HepG2 (cell line): Measurements from ENCODE around the gene EPO. TPM values are rescaled to one million over a fixed set of nuclear protein-coding genes. Genes with fewer than 3 reads are reported as not detected.
A peak's percentile ranks its signal among the peaks of the same experiment; 100 is the strongest.

Experiments
- AKAP8 ChIP-seq: sonication (generic); formaldehyde crosslinking; IDR thresholded peaks from 2 replicates; pipeline ENCODE4 v1.5.1; 2020; ENCODE audit warnings: mild to moderate bottlenecking, missing genetic modification reagents
- CBX1 ChIP-seq: IDR thresholded peaks from one replicate; pipeline ENCODE4 v1.6.1; 2016; ENCODE audit warnings: antibody characterized with exemption, low read depth
- DMAP1 ChIP-seq: IDR thresholded peaks from 2 replicates; pipeline ENCODE4 v1.6.1; 2016
- EEA1 ChIP-seq: sonication (generic); formaldehyde crosslinking; IDR thresholded peaks from 2 replicates; pipeline ENCODE4 v1.5.1; 2020; ENCODE audit warnings: mild to moderate bottlenecking, missing genetic modification reagents, borderline replicate concordance
- FOXA3 ChIP-seq: IDR thresholded peaks from 2 replicates; pipeline ENCODE4 v1.6.1; 2016; ENCODE audit warnings: missing genetic modification reagents, missing compliant biosample characterization
- MXI1 ChIP-seq: IDR thresholded peaks from 3 replicates; pipeline ENCODE4 v1.6.1; 2012; ENCODE audit warnings: low read depth, low read length, inconsistent platforms, borderline replicate concordance
- XBP1 ChIP-seq: sonication (generic); formaldehyde crosslinking; IDR thresholded peaks from 2 replicates; pipeline ENCODE4 v1.5.0; 2020; ENCODE audit warnings: missing genetic modification reagents
- ZMYM2 ChIP-seq: sonication (generic); formaldehyde crosslinking; IDR thresholded peaks from 2 replicates; pipeline ENCODE4 v1.8.0; 2022; ENCODE audit warnings: mild to moderate bottlenecking, missing genetic modification reagents
- ZNF205 ChIP-seq: IDR thresholded peaks from 2 replicates; pipeline ENCODE4 v1.6.1; 2018; ENCODE audit warnings: missing biosample characterization, missing genetic modification reagents
- ZNF230 ChIP-seq: sonication (generic); formaldehyde crosslinking; IDR thresholded peaks from 2 replicates; pipeline ENCODE4 v1.4.0; 2020; ENCODE audit warnings: mild to moderate bottlenecking, missing genetic modification reagents
- ZNF350 ChIP-seq: sonication (generic); formaldehyde crosslinking; IDR thresholded peaks from 2 replicates; pipeline ENCODE4 v1.4.0; 2020; ENCODE audit warnings: mild to moderate bottlenecking, low read depth, missing genetic modification reagents, borderline replicate concordance
- ZNF367 ChIP-seq: sonication (generic); formaldehyde crosslinking; IDR thresholded peaks from 2 replicates; pipeline ENCODE4 v1.4.0; 2020; ENCODE audit warnings: missing genetic modification reagents, borderline replicate concordance
- ZNF496 ChIP-seq: sonication (generic); formaldehyde crosslinking; IDR thresholded peaks from 2 replicates; pipeline ENCODE4 v1.8.1; 2023; ENCODE audit warnings: mild to moderate bottlenecking, moderate library complexity, missing genetic modification reagents; ENCODE audit not compliant: insufficient replicate concordance
- ZNF75D ChIP-seq: sonication (generic); formaldehyde crosslinking; IDR thresholded peaks from 2 replicates; pipeline ENCODE4 v1.8.1; 2023; ENCODE audit warnings: missing genetic modification reagents, mild to moderate bottlenecking, borderline replicate concordance
- polyA plus RNA-seq, 8 experiments: library from polyadenylated mRNA; depleted of rRNA in 3 of 8; stranded (reverse) in 7 of 8; unstranded in 1 of 8; fragments of >200 nt; fragmentation: Illumina TruSeq in 4 of 8; extraction: Trizol in 4 of 8; gene quantifications; 2 replicates each; pipeline versions ENCODE4 v1.2.1 to v1.2.3, GENCODE V29; 2011 to 2016; ENCODE audit warnings: low read depth in 4 of 8, missing spikeins in 1 of 8, mixed read lengths in 1 of 8; ENCODE audit not compliant: insufficient read depth in 1 of 8
- total RNA-seq, 5 experiments: library from RNA; depleted of rRNA; stranded (reverse); fragments of >200 nt; fragmentation: Illumina TruSeq; extraction: Trizol; gene quantifications; 2 replicates each; pipeline ENCODE4 v1.2.3, GENCODE V29; 2016; ENCODE audit warnings: low read depth in 1 of 5
- TF ChIP-seq, protein P1 (sequence below): sonication (generic); formaldehyde crosslinking; IDR thresholded peaks from 2 replicates; pipeline ENCODE4 v1.5.1; 2020; ENCODE audit warnings: missing genetic modification reagents, mild to moderate bottlenecking, borderline replicate concordance
- TF ChIP-seq, protein P2 (sequence below): sonication (generic); formaldehyde crosslinking; IDR thresholded peaks from 2 replicates; pipeline ENCODE4 v1.9.0; 2021; ENCODE audit warnings: missing genetic modification reagents, borderline replicate concordance
- TF ChIP-seq, protein P3 (sequence below): sonication (generic); formaldehyde crosslinking; IDR thresholded peaks from 2 replicates; pipeline ENCODE4 v1.5.0; 2020; ENCODE audit warnings: missing genetic modification reagents
- TF ChIP-seq, protein P4 (sequence below): sonication (generic); formaldehyde crosslinking; IDR thresholded peaks from 2 replicates; pipeline ENCODE4 v1.4.0; 2020; ENCODE audit warnings: mild to moderate bottlenecking, missing genetic modification reagents
- TF ChIP-seq, protein P5 (sequence below): IDR thresholded peaks from 2 replicates; pipeline ENCODE4 v1.6.1; 2016; ENCODE audit warnings: low read depth, missing genetic modification reagents, missing compliant biosample characterization

EPO gene
- total and polyA plus RNA-seq, 2 of the 13 experiments (the other 11 are each of a cell fraction or from before 2014, with no cell fraction given) = 10.3 to 25.7 TPM

DNA sequence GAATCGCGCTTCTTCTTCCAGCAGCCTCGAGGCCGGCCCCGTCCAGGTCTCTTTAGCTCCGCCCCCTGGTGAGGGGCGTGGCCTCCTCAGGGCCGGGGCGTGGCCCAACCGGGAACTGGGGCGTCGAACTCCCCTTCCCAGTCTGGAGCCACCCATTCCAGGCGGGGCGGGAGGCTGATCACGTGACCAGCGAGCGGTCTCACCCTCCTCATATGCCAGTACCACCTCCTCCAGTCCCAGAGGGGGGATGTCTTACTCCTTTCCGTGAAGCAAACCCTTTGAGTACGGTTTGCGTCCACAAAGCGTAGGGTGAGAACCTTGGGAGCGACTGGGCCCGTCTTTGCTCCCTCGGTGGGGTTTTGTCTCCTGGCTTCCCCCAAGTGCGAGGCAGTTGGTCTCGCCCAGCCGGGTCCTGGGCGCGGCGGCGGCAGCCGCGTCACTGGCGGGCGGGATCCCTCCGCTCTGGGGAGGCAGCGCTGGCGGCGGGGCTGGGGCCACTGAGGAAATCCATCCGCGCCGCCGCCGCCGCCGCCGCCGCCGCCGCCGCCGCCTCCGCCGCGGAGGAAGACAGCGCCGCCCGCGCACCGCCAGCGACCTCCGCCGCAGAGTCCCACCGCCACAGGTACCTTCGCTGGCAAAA lies 46.8 kb upstream of the EPO start, which contains the start of gene GNB2 (continued):
- TF ChIP-seq ZNF367 (no peak), FOXA3 (CRISPR knock-in tag) (peak; percentile 44), EEA1 (CRISPR knock-in tag) (no peak), DMAP1 (peak; percentile 62; the same call in 1 of the 2 replicates), ZNF75D (CRISPR knock-in tag) (no peak), MXI1 (peak; percentile 68; the same call in 2 of the 3 replicates), ZMYM2 (CRISPR knock-in tag) (peak; percentile 64; the same call in 1 of the 2 replicates), AKAP8 (CRISPR knock-in tag) (no peak), ZNF496 (CRISPR knock-in tag) (no peak), CBX1 (no peak), ZNF205 (peak; percentile 53; the same call in 1 of the 2 replicates), ZNF350 (CRISPR knock-in tag) (peak; percentile 53; the same call in 1 of the 2 replicates), ZNF230 (CRISPR knock-in tag) (peak; percentile 24; the same call in 1 of the 2 replicates), XBP1 (CRISPR knock-in tag) (no peak)
- TF ChIP-seq, protein P1, sequence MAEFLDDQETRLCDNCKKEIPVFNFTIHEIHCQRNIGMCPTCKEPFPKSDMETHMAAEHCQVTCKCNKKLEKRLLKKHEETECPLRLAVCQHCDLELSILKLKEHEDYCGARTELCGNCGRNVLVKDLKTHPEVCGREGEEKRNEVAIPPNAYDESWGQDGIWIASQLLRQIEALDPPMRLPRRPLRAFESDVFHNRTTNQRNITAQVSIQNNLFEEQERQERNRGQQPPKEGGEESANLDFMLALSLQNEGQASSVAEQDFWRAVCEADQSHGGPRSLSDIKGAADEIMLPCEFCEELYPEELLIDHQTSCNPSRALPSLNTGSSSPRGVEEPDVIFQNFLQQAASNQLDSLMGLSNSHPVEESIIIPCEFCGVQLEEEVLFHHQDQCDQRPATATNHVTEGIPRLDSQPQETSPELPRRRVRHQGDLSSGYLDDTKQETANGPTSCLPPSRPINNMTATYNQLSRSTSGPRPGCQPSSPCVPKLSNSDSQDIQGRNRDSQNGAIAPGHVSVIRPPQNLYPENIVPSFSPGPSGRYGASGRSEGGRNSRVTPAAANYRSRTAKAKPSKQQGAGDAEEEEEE = no peak
- TF ChIP-seq, protein P2, sequence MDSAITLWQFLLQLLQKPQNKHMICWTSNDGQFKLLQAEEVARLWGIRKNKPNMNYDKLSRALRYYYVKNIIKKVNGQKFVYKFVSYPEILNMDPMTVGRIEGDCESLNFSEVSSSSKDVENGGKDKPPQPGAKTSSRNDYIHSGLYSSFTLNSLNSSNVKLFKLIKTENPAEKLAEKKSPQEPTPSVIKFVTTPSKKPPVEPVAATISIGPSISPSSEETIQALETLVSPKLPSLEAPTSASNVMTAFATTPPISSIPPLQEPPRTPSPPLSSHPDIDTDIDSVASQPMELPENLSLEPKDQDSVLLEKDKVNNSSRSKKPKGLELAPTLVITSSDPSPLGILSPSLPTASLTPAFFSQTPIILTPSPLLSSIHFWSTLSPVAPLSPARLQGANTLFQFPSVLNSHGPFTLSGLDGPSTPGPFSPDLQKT (CRISPR knock-in tag) = no peak
- TF ChIP-seq, protein P3, sequence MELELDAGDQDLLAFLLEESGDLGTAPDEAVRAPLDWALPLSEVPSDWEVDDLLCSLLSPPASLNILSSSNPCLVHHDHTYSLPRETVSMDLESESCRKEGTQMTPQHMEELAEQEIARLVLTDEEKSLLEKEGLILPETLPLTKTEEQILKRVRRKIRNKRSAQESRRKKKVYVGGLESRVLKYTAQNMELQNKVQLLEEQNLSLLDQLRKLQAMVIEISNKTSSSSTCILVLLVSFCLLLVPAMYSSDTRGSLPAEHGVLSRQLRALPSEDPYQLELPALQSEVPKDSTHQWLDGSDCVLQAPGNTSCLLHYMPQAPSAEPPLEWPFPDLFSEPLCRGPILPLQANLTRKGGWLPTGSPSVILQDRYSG = no peak
- TF ChIP-seq, protein P4, sequence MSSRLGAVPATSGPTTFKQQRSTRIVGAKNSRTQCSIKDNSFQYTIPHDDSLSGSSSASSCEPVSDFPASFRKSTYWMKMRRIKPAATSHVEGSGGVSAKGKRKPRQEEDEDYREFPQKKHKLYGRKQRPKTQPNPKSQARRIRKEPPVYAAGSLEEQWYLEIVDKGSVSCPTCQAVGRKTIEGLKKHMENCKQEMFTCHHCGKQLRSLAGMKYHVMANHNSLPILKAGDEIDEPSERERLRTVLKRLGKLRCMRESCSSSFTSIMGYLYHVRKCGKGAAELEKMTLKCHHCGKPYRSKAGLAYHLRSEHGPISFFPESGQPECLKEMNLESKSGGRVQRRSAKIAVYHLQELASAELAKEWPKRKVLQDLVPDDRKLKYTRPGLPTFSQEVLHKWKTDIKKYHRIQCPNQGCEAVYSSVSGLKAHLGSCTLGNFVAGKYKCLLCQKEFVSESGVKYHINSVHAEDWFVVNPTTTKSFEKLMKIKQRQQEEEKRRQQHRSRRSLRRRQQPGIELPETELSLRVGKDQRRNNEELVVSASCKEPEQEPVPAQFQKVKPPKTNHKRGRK (CRISPR knock-in tag) = no peak
- TF ChIP-seq, protein P5, sequence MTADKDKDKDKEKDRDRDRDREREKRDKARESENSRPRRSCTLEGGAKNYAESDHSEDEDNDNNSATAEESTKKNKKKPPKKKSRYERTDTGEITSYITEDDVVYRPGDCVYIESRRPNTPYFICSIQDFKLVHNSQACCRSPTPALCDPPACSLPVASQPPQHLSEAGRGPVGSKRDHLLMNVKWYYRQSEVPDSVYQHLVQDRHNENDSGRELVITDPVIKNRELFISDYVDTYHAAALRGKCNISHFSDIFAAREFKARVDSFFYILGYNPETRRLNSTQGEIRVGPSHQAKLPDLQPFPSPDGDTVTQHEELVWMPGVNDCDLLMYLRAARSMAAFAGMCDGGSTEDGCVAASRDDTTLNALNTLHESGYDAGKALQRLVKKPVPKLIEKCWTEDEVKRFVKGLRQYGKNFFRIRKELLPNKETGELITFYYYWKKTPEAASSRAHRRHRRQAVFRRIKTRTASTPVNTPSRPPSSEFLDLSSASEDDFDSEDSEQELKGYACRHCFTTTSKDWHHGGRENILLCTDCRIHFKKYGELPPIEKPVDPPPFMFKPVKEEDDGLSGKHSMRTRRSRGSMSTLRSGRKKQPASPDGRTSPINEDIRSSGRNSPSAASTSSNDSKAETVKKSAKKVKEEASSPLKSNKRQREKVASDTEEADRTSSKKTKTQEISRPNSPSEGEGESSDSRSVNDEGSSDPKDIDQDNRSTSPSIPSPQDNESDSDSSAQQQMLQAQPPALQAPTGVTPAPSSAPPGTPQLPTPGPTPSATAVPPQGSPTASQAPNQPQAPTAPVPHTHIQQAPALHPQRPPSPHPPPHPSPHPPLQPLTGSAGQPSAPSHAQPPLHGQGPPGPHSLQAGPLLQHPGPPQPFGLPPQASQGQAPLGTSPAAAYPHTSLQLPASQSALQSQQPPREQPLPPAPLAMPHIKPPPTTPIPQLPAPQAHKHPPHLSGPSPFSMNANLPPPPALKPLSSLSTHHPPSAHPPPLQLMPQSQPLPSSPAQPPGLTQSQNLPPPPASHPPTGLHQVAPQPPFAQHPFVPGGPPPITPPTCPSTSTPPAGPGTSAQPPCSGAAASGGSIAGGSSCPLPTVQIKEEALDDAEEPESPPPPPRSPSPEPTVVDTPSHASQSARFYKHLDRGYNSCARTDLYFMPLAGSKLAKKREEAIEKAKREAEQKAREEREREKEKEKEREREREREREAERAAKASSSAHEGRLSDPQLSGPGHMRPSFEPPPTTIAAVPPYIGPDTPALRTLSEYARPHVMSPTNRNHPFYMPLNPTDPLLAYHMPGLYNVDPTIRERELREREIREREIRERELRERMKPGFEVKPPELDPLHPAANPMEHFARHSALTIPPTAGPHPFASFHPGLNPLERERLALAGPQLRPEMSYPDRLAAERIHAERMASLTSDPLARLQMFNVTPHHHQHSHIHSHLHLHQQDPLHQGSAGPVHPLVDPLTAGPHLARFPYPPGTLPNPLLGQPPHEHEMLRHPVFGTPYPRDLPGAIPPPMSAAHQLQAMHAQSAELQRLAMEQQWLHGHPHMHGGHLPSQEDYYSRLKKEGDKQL (CRISPR knock-in tag) = no peak
